ENCODE results near the gene ABHD12. TPM values are rescaled to one million over a fixed set of nuclear protein-coding genes. Genes with fewer than 3 reads are reported as not detected.

ABHD12 gene
- total and polyA plus RNA-seq, 2 donors (not counting 1 experiment from before 2014, with no cell fraction given), result 9.6 to 28.3 TPM

DNA sequence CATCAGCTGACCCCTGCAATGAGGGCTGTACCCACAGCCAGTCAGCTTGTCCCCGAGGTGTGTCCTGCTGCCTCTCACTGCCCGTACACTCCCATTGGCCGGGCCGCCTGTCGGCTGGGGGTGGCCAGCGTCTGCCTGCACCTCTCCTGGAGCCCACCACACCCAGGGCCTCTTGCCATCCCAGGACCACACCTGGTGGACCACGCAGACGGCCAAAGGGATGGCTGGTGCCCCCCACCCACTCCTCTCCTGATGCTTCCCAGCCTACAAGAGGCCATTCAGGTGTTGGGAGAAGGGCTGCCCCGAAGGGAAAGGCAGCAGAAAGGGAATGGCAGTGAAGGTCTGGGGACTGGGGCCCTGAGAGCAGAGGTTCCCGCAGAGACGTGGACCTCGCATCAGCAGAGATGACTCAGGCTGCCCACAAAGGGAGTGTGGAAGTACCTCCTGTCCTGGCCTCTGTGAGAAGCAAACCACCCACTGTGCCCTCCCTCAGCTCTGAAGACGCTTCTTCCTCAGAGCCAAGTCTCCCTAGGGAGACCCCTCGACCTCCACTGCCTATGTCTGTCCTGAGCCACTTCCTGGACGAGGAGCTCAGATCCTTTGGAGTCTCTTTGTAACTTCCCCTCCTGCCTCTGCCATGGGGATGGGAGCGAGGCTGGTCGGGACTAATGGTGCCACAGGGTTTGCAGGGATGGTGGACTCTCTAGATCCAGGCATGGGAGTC lies 81.8 kb downstream of the ABHD12 start:
- ATAC-seq (ENCODE audit: low read depth) (no peak), DNase-seq (no peak)
- Histone ChIP-seq H4K20me1 (ENCODE audit: control insufficient read depth, insufficient read depth, low read length, poor library complexity, severe bottlenecking) (no peaks in the 10 kb centered on the region), H3K79me2 (ENCODE audit: control insufficient read depth, insufficient read depth, low read length) (no peaks in the 10 kb centered on the region), H3K4me3 (ENCODE audit: control extremely low read depth in 1 of 5, extremely low read depth in 1 of 5, insufficient read depth in 1 of 5, low read depth in 2 of 5, low read length in 4 of 5) (no peak overlapping the region), H3K27me3 (replicated peaks in 1 of 4; ENCODE audit: control extremely low read depth in 1 of 4, control insufficient read depth in 3 of 4, insufficient read depth in 4 of 4, low read length in 3 of 4) (no peaks in the 10 kb centered on the region), H3K27ac (ENCODE audit: low read length in 2 of 2) (no peak overlapping the region), H3K4me2 (replicated peaks; ENCODE audit: low read depth, low read length, poor library complexity, severe bottlenecking) (no peak overlapping the region), H2AFZ (ENCODE audit: insufficient read depth, low read depth, low read length, poor library complexity, severe bottlenecking) (no peak overlapping the region), H3K4me1 (ENCODE audit: control insufficient read depth in 2 of 2, insufficient read depth in 2 of 2, low read length in 2 of 2) (peaks cover 10 to 19% of the 10 kb centered on the region in 2 donors), H3K9ac (ENCODE audit: low read length) (no peak overlapping the region), H3K9me3 (ENCODE audit: control extremely low read depth in 1 of 3, control insufficient read depth in 2 of 3, insufficient read depth in 1 of 3, low read length in 2 of 3) (peaks cover 0 to 2% (median 0%) of the 10 kb centered on the region in 3 donors), H3K36me3 (replicated peaks in 1 of 2; ENCODE audit: control extremely low read depth in 1 of 2, control insufficient read depth in 1 of 2, extremely low read depth in 1 of 2, insufficient read depth in 2 of 2, low read length in 1 of 2) (peaks cover 0 to 2% of the 10 kb centered on the region in 2 experiments)
- ChIA-PET POLR2A (no interaction called here), CTCF (interaction anchor here (1.4 to 1.5 kb wide), 3 partner anchors 10 to 89 kb away, joined by 3 to 14 read pairs (median 12); no protein-coding TSS in a partner anchor)
- H3K27me3 Mint-ChIP-seq, result no peaks in the 10 kb centered on the region
- no peak overlapping the region for H3K4me3 Mint-ChIP-seq
- 75% methylated on average over 13 of the region's 17 CpGs for WGBS (ENCODE audit: insufficient coverage)
- no peak for TF ChIP-seq EZH2 (IDR thresholded peaks at IDR 0.05; ENCODE audit: borderline replicate concordance, insufficient read depth, low read depth, low read length, poor library complexity, severe bottlenecking)
- TF ChIP-seq CTCF (IDR thresholded peaks at IDR 0.05), result no peak
- intact Hi-C loops (cut with micrococcal nuclease), result no loop called here
- H3K4me1 Mint-ChIP-seq, result peaks cover 24% of the 10 kb centered on the region
- peak overlapping the region; percentile 32 for H3K27ac Mint-ChIP-seq
- no peaks in the 10 kb centered on the region for H3K9me3 Mint-ChIP-seq (ENCODE audit: insufficient read depth)

DNA sequence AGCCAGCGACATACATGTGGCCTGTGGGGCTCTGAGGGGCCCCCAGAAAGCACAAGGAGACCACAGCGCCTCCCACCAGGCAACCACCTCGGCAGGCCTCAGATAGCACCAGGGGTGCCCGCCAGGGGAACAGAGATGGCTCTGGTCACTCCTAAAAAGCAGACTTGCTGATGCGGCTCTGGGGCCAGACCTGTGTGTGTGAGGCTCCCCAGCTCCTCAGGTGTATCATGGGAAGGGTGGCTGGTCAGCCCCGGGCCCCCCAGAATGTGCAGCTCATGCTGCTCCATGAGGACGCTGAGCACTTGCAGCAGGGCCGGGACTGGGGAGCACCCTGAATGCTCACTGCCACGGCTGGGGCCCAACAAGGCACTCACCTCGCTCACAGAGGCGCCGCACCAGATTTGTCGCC lies 82.5 kb downstream of the ABHD12 start:
- no peak overlapping the region for H3K27ac Mint-ChIP-seq
- H3K27me3 Mint-ChIP-seq, result no peaks in the 10 kb centered on the region
- intact Hi-C loops (cut with micrococcal nuclease), result no loop called here

More for the DNA sequence above, 82.5 kb downstream of the ABHD12 start:
- Histone ChIP-seq H3K4me3 (ENCODE audit: control extremely low read depth in 1 of 5, extremely low read depth in 1 of 5, insufficient read depth in 1 of 5, low read depth in 2 of 5, low read length in 4 of 5) (no peak overlapping the region), H4K20me1 (ENCODE audit: control insufficient read depth, insufficient read depth, low read length, poor library complexity, severe bottlenecking) (no peaks in the 10 kb centered on the region), H3K4me1 (ENCODE audit: control insufficient read depth in 2 of 2, insufficient read depth in 2 of 2, low read length in 2 of 2) (peaks cover 10 to 15% of the 10 kb centered on the region in 2 donors), H3K4me2 (replicated peaks; ENCODE audit: low read depth, low read length, poor library complexity, severe bottlenecking) (no peak overlapping the region), H2AFZ (ENCODE audit: insufficient read depth, low read depth, low read length, poor library complexity, severe bottlenecking) (no peak overlapping the region), H3K9ac (ENCODE audit: low read length) (no peak overlapping the region), H3K27me3 (replicated peaks in 1 of 4; ENCODE audit: control extremely low read depth in 1 of 4, control insufficient read depth in 3 of 4, insufficient read depth in 4 of 4, low read length in 3 of 4) (no peaks in the 10 kb centered on the region), H3K9me3 (ENCODE audit: control extremely low read depth in 1 of 3, control insufficient read depth in 2 of 3, insufficient read depth in 1 of 3, low read length in 2 of 3) (peaks cover 0 to 2% (median 0%) of the 10 kb centered on the region in 3 donors), H3K27ac (ENCODE audit: low read length in 2 of 2) (no peak overlapping the region), H3K79me2 (ENCODE audit: control insufficient read depth, insufficient read depth, low read length) (no peaks in the 10 kb centered on the region), H3K36me3 (replicated peaks in 1 of 2; ENCODE audit: control extremely low read depth in 1 of 2, control insufficient read depth in 1 of 2, extremely low read depth in 1 of 2, insufficient read depth in 2 of 2, low read length in 1 of 2) (peaks cover 0 to 2% of the 10 kb centered on the region in 2 experiments)
- ATAC-seq (ENCODE audit: low read depth) (no peak), DNase-seq (no peak)
- ChIA-PET CTCF (no interaction called here), POLR2A (no interaction called here)
- H3K4me1 Mint-ChIP-seq, result peaks cover 24% of the 10 kb centered on the region
- H3K9me3 Mint-ChIP-seq (ENCODE audit: insufficient read depth), result no peaks in the 10 kb centered on the region
- no peak overlapping the region for H3K4me3 Mint-ChIP-seq
- TF ChIP-seq CTCF (IDR thresholded peaks at IDR 0.05) (no peak), EZH2 (IDR thresholded peaks at IDR 0.05; ENCODE audit: borderline replicate concordance, insufficient read depth, low read depth, low read length, poor library complexity, severe bottlenecking) (no peak)
- WGBS (ENCODE audit: insufficient coverage), result 89% methylated on average over 11 of the region's 13 CpGs
